ENCODE data around the gene CLIP4.

DNA sequence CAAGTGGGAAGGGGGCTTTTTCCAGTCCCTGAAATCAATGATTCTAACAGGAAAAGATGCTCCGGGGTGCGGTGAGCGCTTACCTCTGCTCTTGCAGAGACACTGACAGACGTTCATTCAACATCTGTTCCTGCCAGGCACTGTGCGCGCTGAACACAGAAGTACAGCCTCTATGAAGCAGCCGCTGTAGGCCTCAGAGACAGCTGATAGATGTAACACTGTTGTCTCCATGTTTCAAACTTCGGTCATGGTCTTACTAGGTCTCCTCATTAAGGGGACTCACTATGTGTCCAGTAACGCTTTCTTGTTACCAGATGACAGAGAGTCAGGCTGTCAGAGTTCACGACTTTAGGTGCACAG lies 649 bp upstream of the CLIP4 start:
- TF ChIP-seq, protein P1, sequence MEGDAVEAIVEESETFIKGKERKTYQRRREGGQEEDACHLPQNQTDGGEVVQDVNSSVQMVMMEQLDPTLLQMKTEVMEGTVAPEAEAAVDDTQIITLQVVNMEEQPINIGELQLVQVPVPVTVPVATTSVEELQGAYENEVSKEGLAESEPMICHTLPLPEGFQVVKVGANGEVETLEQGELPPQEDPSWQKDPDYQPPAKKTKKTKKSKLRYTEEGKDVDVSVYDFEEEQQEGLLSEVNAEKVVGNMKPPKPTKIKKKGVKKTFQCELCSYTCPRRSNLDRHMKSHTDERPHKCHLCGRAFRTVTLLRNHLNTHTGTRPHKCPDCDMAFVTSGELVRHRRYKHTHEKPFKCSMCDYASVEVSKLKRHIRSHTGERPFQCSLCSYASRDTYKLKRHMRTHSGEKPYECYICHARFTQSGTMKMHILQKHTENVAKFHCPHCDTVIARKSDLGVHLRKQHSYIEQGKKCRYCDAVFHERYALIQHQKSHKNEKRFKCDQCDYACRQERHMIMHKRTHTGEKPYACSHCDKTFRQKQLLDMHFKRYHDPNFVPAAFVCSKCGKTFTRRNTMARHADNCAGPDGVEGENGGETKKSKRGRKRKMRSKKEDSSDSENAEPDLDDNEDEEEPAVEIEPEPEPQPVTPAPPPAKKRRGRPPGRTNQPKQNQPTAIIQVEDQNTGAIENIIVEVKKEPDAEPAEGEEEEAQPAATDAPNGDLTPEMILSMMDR (conservative IDR thresholded peaks at IDR 0.05 in 1 of 2, IDR thresholded peaks at IDR 0.05 in 1 of 2; ENCODE audit: extremely low read depth in 1 of 2, insufficient read depth in 1 of 2, low read depth in 1 of 2, low read length in 2 of 2): no peak
- no peak for TF ChIP-seq EZH2 (IDR thresholded peaks at IDR 0.05; ENCODE audit: borderline replicate concordance, low read length)
